ENCODE measurements around the gene NEK7. TPM values are rescaled to one million over a fixed set of nuclear protein-coding genes. Genes with fewer than 3 reads are reported as not detected.

Gene NEK7
- total and polyA plus RNA-seq, 9 donors = 25.0 to 87.0 (median 61.3) TPM

GRCh38 chr1:198211696-198212095 is 54.9 kb downstream of the NEK7 start:
- TF ChIP-seq CTCF (IDR thresholded peaks at IDR 0.05) = no peak
- TF ChIP-seq POLR2A (IDR thresholded peaks at IDR 0.05) = no peak
- no peak for TF ChIP-seq EP300 (IDR thresholded peaks at IDR 0.05)
- H3K9me3 ChIP-seq = no peaks in the 10 kb centered on the region
- no peak overlapping the region for H3K27ac ChIP-seq
- no peak overlapping the region for H3K4me3 ChIP-seq
- H3K4me1 ChIP-seq (ENCODE audit: insufficient read depth) = no peaks in the 10 kb centered on the region
- WGBS, 3 donors = 95 to 96% (median 96%) methylated on average over 11 of the region's 11 CpGs
- no peaks in the 10 kb centered on the region for H3K36me3 ChIP-seq
- intact Hi-C loops (cut with DNase I) = no loop called here
- H3K27me3 ChIP-seq = no peaks in the 10 kb centered on the region
- DNase-seq = no peak

- intact Hi-C loops (cut with DNase I) = no loop called here
- no peak for DNase-seq
- WGBS, 3 donors = 97 to 99% (median 97%) methylated on average over 8 of the region's 8 CpGs
Measured at GRCh38 chr1:198212126-198212525, 55.3 kb downstream of the NEK7 start.

GRCh38 chr1:198212675-198213074 is 55.9 kb downstream of the NEK7 start:
- intact Hi-C loops (cut with DNase I) = no loop called here
- no peaks in the 10 kb centered on the region for H3K9me3 ChIP-seq
- H3K27ac ChIP-seq = no peak overlapping the region
- H3K4me3 ChIP-seq = no peak overlapping the region
- no peak for TF ChIP-seq POLR2A (IDR thresholded peaks at IDR 0.05)
- no peak for TF ChIP-seq EP300 (IDR thresholded peaks at IDR 0.05)
- no peak for TF ChIP-seq CTCF (IDR thresholded peaks at IDR 0.05)
- H3K36me3 ChIP-seq = no peaks in the 10 kb centered on the region
- no peaks in the 10 kb centered on the region for H3K27me3 ChIP-seq
- WGBS, 3 donors = 93 to 100% (median 97%) methylated on average over 3 of the region's 3 CpGs
- no peaks in the 10 kb centered on the region for H3K4me1 ChIP-seq (ENCODE audit: insufficient read depth)
- no peak for DNase-seq

More at GRCh38 chr1:198212126-198212525, 55.3 kb downstream of the NEK7 start:
- H3K27me3 ChIP-seq = no peaks in the 10 kb centered on the region
- no peaks in the 10 kb centered on the region for H3K4me1 ChIP-seq (ENCODE audit: insufficient read depth)
- H3K4me3 ChIP-seq = no peak overlapping the region
- H3K36me3 ChIP-seq = no peaks in the 10 kb centered on the region
- no peaks in the 10 kb centered on the region for H3K9me3 ChIP-seq
- no peak overlapping the region for H3K27ac ChIP-seq
- no peak for TF ChIP-seq POLR2A (IDR thresholded peaks at IDR 0.05)
- TF ChIP-seq EP300 (IDR thresholded peaks at IDR 0.05) = no peak
- no peak for TF ChIP-seq CTCF (IDR thresholded peaks at IDR 0.05)

DNA sequence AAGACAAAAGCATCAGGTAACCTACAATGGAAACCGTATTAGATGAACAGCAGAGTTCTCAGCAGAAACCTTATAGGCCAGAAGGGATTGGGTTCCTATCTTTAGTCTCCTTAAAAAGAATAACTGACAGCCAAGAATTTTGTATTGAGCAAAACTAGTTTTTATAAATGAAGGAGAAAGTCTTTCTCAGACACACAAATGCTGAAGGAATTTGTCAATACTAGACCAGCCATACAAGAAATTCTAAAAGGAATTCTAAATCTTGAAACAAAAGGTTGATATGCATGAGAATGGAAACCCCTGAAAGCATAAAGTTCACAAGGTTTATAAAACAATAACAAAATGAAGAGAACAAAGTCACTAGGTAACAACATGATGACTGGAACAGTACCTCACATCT is 58.1 kb downstream of the NEK7 start:
- Histone ChIP-seq H3K9me3 (no peaks in the 10 kb centered on the region), H3K27ac (no peak overlapping the region), H3K27me3 (no peaks in the 10 kb centered on the region), H3K4me3 (no peak overlapping the region), H3K36me3 (no peaks in the 10 kb centered on the region), H3K4me1 (ENCODE audit: insufficient read depth) (no peaks in the 10 kb centered on the region)
- WGBS, 3 donors = 96 to 100% (median 98%) methylated on average over 1 of the region's 1 CpG
- DNase-seq = no peak
- no peak for TF ChIP-seq CTCF (IDR thresholded peaks at IDR 0.05)
- TF ChIP-seq POLR2A (IDR thresholded peaks at IDR 0.05) = no peak
- no peak for TF ChIP-seq EP300 (IDR thresholded peaks at IDR 0.05)
- intact Hi-C loops (cut with DNase I) = no loop called here

All from ovary (tissue), 9 donors.